SK-N-SH (cell line): ENCODE measurements around the gene FADS3. TPM values are rescaled to one million over a fixed set of nuclear protein-coding genes. Genes with fewer than 3 reads are reported as not detected.

Source experiments
- CTCF ChIA-PET: fragments of 300-600, 350-600 bp; formaldehyde crosslinking; extraction: SDS; loops from one replicate; lab custom pipeline; 2021; lab: Yijun Ruan, JAX
- POLR2A ChIA-PET: fragments of 350-600 bp; sonication (Branson Sonifier 250); formaldehyde crosslinking; extraction: SDS; loops from one replicate; lab custom pipeline; 2020; ENCODE audit warnings: antibody characterized with exemption, inconsistent platforms; lab: Yijun Ruan, JAX
- DNase-seq: peaks from one replicate; pipeline ENCODE4 v3.0.0; 2012
- H2AFZ ChIP-seq: fragments of 200-600 bp; sonication (generic); 2 replicates; pipeline ENCODE4 v1.8.1; 2016; ENCODE audit warnings: antibody characterized with exemption, mild to moderate bottlenecking, low read depth
- H3F3A ChIP-seq: fragments of 200-600 bp; sonication (generic); replicated peaks from 2 replicates; pipeline ENCODE3; 2016; ENCODE audit warnings: antibody characterized with exemption, mild to moderate bottlenecking; ENCODE audit not compliant: insufficient read depth
- H3K27ac ChIP-seq, 2 experiments: fragments of 200-500 bp in 1 of 2; fragments of 200-600 bp in 1 of 2; sonication (Bioruptor generic) in 1 of 2; sonication (generic), shearing (Covaris generic) in 1 of 2; 2 replicates each; pipeline versions ENCODE4 v1.5.1 to v1.6.1; 2014 to 2016; ENCODE audit warnings: low read depth in 2 of 2, inconsistent platforms in 1 of 2, low read length in 1 of 2, mild to moderate bottlenecking in 1 of 2, mixed read lengths in 1 of 2
- H3K27me3 ChIP-seq: fragments of 200-600 bp; sonication (generic), shearing (Covaris generic); 2 replicates; pipeline ENCODE4 v1.6.1; 2016; ENCODE audit warnings: mixed run types; ENCODE audit not compliant: insufficient read depth
- H3K36me3 ChIP-seq, 2 experiments: fragments of 200-500 bp in 1 of 2; fragments of 200-600 bp in 1 of 2; sonication (Bioruptor generic) in 1 of 2; sonication (generic) in 1 of 2; replicated peaks in 1 of 2; 2 replicates each; pipeline versions ENCODE3 to v1.5.1; 2014 to 2016; ENCODE audit warnings: low read length in 1 of 2, mild to moderate bottlenecking in 1 of 2; ENCODE audit not compliant: insufficient read depth in 2 of 2, control insufficient read depth in 1 of 2
- H3K4me1 ChIP-seq, 2 experiments: fragments of 200-500 bp in 1 of 2; fragments of 200-600 bp in 1 of 2; sonication (Bioruptor generic) in 1 of 2; sonication (generic), shearing (Covaris generic) in 1 of 2; 2 replicates each; pipeline versions ENCODE4 v1.5.1 to v1.6.1; 2014 to 2016; ENCODE audit warnings: low read depth in 1 of 2, low read length in 1 of 2, mixed run types in 1 of 2; ENCODE audit not compliant: insufficient read depth in 2 of 2, control insufficient read depth in 1 of 2
- H3K4me2 ChIP-seq: fragments of 200-600 bp; sonication (generic), shearing (Covaris generic); 2 replicates; pipeline ENCODE4 v1.6.1; 2017; ENCODE audit warnings: mixed run types
- H3K4me3 ChIP-seq, 2 experiments: fragments of 200-500 bp in 1 of 2; fragments of 200-600 bp in 1 of 2; sonication (Bioruptor generic) in 1 of 2; sonication (generic), shearing (Covaris generic) in 1 of 2; 2 replicates each; pipeline versions ENCODE4 v1.5.1 to v1.8.1; 2014 to 2016; ENCODE audit warnings: low read depth in 2 of 2, inconsistent platforms in 1 of 2, low read length in 1 of 2, mild to moderate bottlenecking in 1 of 2, mixed read lengths in 1 of 2, moderate library complexity in 1 of 2
- H3K79me2 ChIP-seq: fragments of 200-600 bp; sonication (generic); 2 replicates; pipeline ENCODE4 v1.8.1; 2017; ENCODE audit warnings: mild to moderate bottlenecking; ENCODE audit not compliant: insufficient read depth
- H3K9ac ChIP-seq: fragments of 200-600 bp; sonication (generic); 2 replicates; pipeline ENCODE4 v1.6.1; 2017; ENCODE audit warnings: mixed run types
- H3K9me2 ChIP-seq: fragments of 200-600 bp; sonication (generic); 2 replicates; pipeline ENCODE4 v1.6.1; 2017; ENCODE audit warnings: mixed run types
- H3K9me3 ChIP-seq: fragments of 200-600 bp; sonication (generic); 2 replicates; pipeline ENCODE4 v1.6.1; 2017; ENCODE audit warnings: mixed run types, mild to moderate bottlenecking, moderate library complexity
- H4K20me1 ChIP-seq: fragments of 200-600 bp; sonication (generic); 2 replicates; pipeline ENCODE4 v1.6.1; 2017; ENCODE audit warnings: mild to moderate bottlenecking, mixed run types; ENCODE audit not compliant: insufficient read depth
- ELF1 ChIP-seq: IDR thresholded peaks from 2 replicates; pipeline ENCODE4 v1.4.0; 2012
- FOSL2 ChIP-seq: IDR thresholded peaks from 2 replicates; pipeline ENCODE4 v1.4.0; 2012; ENCODE audit warnings: low read depth, mild to moderate bottlenecking, moderate library complexity, borderline replicate concordance
- FOXJ3 ChIP-seq: sonication (generic); formaldehyde crosslinking; IDR thresholded peaks from 2 replicates; pipeline ENCODE4 v1.5.1; 2020; ENCODE audit warnings: mild to moderate bottlenecking, missing genetic modification reagents
- FOXM1 ChIP-seq: IDR thresholded peaks from 2 replicates; pipeline ENCODE4 v1.4.0; 2012; ENCODE audit warnings: low read depth, mild to moderate bottlenecking
- GABPA ChIP-seq: IDR thresholded peaks from 2 replicates; pipeline ENCODE4 v1.4.0; 2012; ENCODE audit warnings: low read depth, mild to moderate bottlenecking
- GATA2 ChIP-seq: sonication (generic); formaldehyde crosslinking; IDR thresholded peaks from 2 replicates; pipeline ENCODE4 v1.5.0; 2020; ENCODE audit warnings: mild to moderate bottlenecking, missing genetic modification reagents
- MAX ChIP-seq: IDR thresholded peaks from 2 replicates; pipeline ENCODE4 v1.4.0; 2012; ENCODE audit warnings: low read depth
- MXI1 ChIP-seq: IDR thresholded peaks from 2 replicates; pipeline ENCODE4 v1.6.1; 2012; ENCODE audit warnings: mild to moderate bottlenecking, low read depth, low read length, improper control_type of control experiment
- NFIC ChIP-seq: IDR thresholded peaks from 2 replicates; pipeline ENCODE4 v1.4.0; 2012; ENCODE audit warnings: borderline replicate concordance
- PBX3 ChIP-seq: IDR thresholded peaks from 2 replicates; pipeline ENCODE4; 2012
- SIN3A ChIP-seq: IDR thresholded peaks from 2 replicates; pipeline ENCODE4 v1.6.1; 2012; ENCODE audit warnings: low read depth, mild to moderate bottlenecking, low read length, moderate library complexity, borderline replicate concordance
- YY1 ChIP-seq: IDR thresholded peaks from 2 replicates; pipeline ENCODE4 v1.4.0; 2012; ENCODE audit warnings: low read depth, mild to moderate bottlenecking
- WGBS: methylation state at CpG from one replicate; pipeline ENCODE4 v1.1.6; 2017; ENCODE audit warnings: low lambda C conversion rate; 5-methylcytosine and 5-hydroxymethylcytosine counted together
- polyA plus RNA-seq, 3 experiments: library from polyadenylated mRNA; depleted of rRNA; stranded (reverse); fragments of >200 nt; gene quantifications; 2 replicates each; pipeline ENCODE4 v1.2.3, GENCODE V29; 2012
- TF ChIP-seq, protein P1 (sequence below): IDR thresholded peaks from 2 replicates; pipeline ENCODE4 v1.4.0; 2012; ENCODE audit warnings: low read depth, borderline replicate concordance

The FADS3 gene
- polyA plus RNA-seq, 1 of the 3 experiments (the other 2 are of a cell fraction), result 93.3 TPM

GRCh38 chr11:61927501-61927900, 36.2 kb upstream of the FADS3 start:
- 100% methylated on average over 1 of the region's 1 CpG for WGBS

GRCh38 chr11:61926235-61926634, 34.9 kb upstream of the FADS3 start:
- H3K79me2 ChIP-seq, result no peaks in the 10 kb centered on the region
- H3F3A ChIP-seq, result no peaks in the 10 kb centered on the region
- no peak overlapping the region for H3K9ac ChIP-seq
- ChIA-PET CTCF (interaction anchor here (0.6 to 8.9 kb wide), 5 partner anchors 21 to 476 kb away, joined by 3 to 106 read pairs (median 3); no protein-coding TSS in a partner anchor), POLR2A (no interaction called here)
- no peaks in the 10 kb centered on the region for H3K36me3 ChIP-seq
- H3K27me3 ChIP-seq, result no peaks in the 10 kb centered on the region
- no peak for DNase-seq
- no peak overlapping the region for H3K27ac ChIP-seq
- no peaks in the 10 kb centered on the region for H3K9me2 ChIP-seq
- no peak overlapping the region for H3K4me2 ChIP-seq
- H3K4me3 ChIP-seq, result no peak overlapping the region
- H4K20me1 ChIP-seq, result no peaks in the 10 kb centered on the region
- no peaks in the 10 kb centered on the region for H3K9me3 ChIP-seq
- no peak for TF ChIP-seq GATA2 (CRISPR knock-in tag)
- no peak for TF ChIP-seq FOSL2
- no peak for TF ChIP-seq FOXM1
- TF ChIP-seq NFIC, result no peak
- no peak for TF ChIP-seq GABPA
- TF ChIP-seq ELF1, result no peak
- 82% methylated on average over 3 of the region's 3 CpGs for WGBS
- H2AFZ ChIP-seq, result no peak overlapping the region
- peaks cover 20 to 26% of the 10 kb centered on the region in 2 experiments for H3K4me1 ChIP-seq

More at GRCh38 chr11:61927501-61927900, 36.2 kb upstream of the FADS3 start:
- Histone ChIP-seq H3K36me3 (no peaks in the 10 kb centered on the region), H3K9me3 (no peaks in the 10 kb centered on the region), H3K27ac (no peak overlapping the region), H3K79me2 (no peaks in the 10 kb centered on the region), H3K9me2 (no peaks in the 10 kb centered on the region), H3K4me3 (no peak overlapping the region), H4K20me1 (no peaks in the 10 kb centered on the region), H3K27me3 (no peaks in the 10 kb centered on the region), H3K4me1 (peaks cover 15 to 19% of the 10 kb centered on the region in 2 experiments), H3F3A (no peaks in the 10 kb centered on the region), H3K4me2 (no peak overlapping the region), H3K9ac (no peak overlapping the region)
- POLR2A ChIA-PET, result no interaction called here
- no peak for DNase-seq
- CTCF ChIA-PET, result interaction anchor here (1.6 to 2.1 kb wide), 3 partner anchors 20 to 31 kb away, joined by 9 to 11 read pairs (median 11); no protein-coding TSS in a partner anchor
- TF ChIP-seq YY1 (no peak), MAX (no peak), SIN3A (no peak), PBX3 (no peak), FOXJ3 (CRISPR knock-in tag) (no peak), MXI1 (no peak)
- TF ChIP-seq, protein P1, sequence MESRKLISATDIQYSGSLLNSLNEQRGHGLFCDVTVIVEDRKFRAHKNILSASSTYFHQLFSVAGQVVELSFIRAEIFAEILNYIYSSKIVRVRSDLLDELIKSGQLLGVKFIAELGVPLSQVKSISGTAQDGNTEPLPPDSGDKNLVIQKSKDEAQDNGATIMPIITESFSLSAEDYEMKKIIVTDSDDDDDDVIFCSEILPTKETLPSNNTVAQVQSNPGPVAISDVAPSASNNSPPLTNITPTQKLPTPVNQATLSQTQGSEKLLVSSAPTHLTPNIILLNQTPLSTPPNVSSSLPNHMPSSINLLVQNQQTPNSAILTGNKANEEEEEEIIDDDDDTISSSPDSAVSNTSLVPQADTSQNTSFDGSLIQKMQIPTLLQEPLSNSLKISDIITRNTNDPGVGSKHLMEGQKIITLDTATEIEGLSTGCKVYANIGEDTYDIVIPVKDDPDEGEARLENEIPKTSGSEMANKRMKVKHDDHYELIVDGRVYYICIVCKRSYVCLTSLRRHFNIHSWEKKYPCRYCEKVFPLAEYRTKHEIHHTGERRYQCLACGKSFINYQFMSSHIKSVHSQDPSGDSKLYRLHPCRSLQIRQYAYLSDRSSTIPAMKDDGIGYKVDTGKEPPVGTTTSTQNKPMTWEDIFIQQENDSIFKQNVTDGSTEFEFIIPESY, result no peak
- TF ChIP-seq, all 33 proteins: peak for 0
- no peak overlapping the region for H2AFZ ChIP-seq
